ENCODE measurements around the gene RGS16.

GRCh38 chr1:182644886-182645285 is 40.7 kb upstream of the RGS16 start:
- TF ChIP-seq CTCF (conservative IDR thresholded peaks at IDR 0.05; ENCODE audit: low read depth, low read length), result no peak
- no peak for TF ChIP-seq EZH2 (IDR thresholded peaks at IDR 0.05; ENCODE audit: low read length, unreplicated experiment)

Measured in PC-3 (cell line).